GM12878 (cell line): ENCODE results near the gene ZNF284. TPM values are rescaled to one million over a fixed set of nuclear protein-coding genes. Genes with fewer than 3 reads are reported as not detected.

Source experiments
- BMI1 ChIP-seq: fragments of 450-650 bp; IDR thresholded peaks from 2 replicates; pipeline ENCODE4 v1.6.1; 2016; ENCODE audit warnings: mild to moderate bottlenecking, moderate library complexity, borderline replicate concordance
- CEBPB ChIP-seq, 2 experiments: fragments of 150-350 bp in 1 of 2; IDR thresholded peaks; 2 replicates each; pipeline ENCODE4 v1.6.1; 2012 to 2014; ENCODE audit warnings: low read depth in 2 of 2, low read length in 2 of 2, borderline replicate concordance in 1 of 2, inconsistent platforms in 1 of 2
- CREM ChIP-seq: IDR thresholded peaks from 2 replicates; pipeline ENCODE4 v1.6.1; 2014; ENCODE audit warnings: antibody characterized with exemption, low read depth
- GABPA ChIP-seq: IDR thresholded peaks from 2 replicates; pipeline ENCODE4 v1.6.1; 2014; ENCODE audit warnings: antibody characterized with exemption, low read depth, mild to moderate bottlenecking, inconsistent platforms
- IKZF1 ChIP-seq: fragments of 450-650 bp; conservative IDR thresholded peaks from 2 replicates; pipeline ENCODE4 v1.6.1; 2017; ENCODE audit warnings: antibody characterized with exemption, mild to moderate bottlenecking
- KDM1A ChIP-seq: fragments of 200-600 bp; sonication (generic); IDR thresholded peaks from 2 replicates; pipeline ENCODE4 v1.6.1; 2016; ENCODE audit warnings: borderline replicate concordance
- NFYA ChIP-seq: IDR thresholded peaks from 2 replicates; pipeline ENCODE4 v1.6.1; 2011; ENCODE audit warnings: low read depth, mild to moderate bottlenecking, low read length, improper control_type of control experiment, borderline replicate concordance
- NR2C2 ChIP-seq: IDR thresholded peaks from 2 replicates; pipeline ENCODE4 v1.6.1; 2011; ENCODE audit warnings: borderline replicate concordance, low read depth; ENCODE audit not compliant: control insufficient read depth, insufficient read length
- NRF1 ChIP-seq: conservative IDR thresholded peaks from 2 replicates; pipeline ENCODE4 v1.6.1; 2011; ENCODE audit warnings: mild to moderate bottlenecking, low read depth, low read length, improper control_type of control experiment
- POLR2A ChIP-seq: IDR thresholded peaks from 2 replicates; pipeline ENCODE4 v1.6.1; 2011; ENCODE audit warnings: low read depth, mild to moderate bottlenecking, low read length
- POLR2AphosphoS2 ChIP-seq: IDR thresholded peaks from 2 replicates; pipeline ENCODE4 v1.6.1; 2011; ENCODE audit warnings: low read depth, mild to moderate bottlenecking, low read length, improper control_type of control experiment, moderate library complexity
- SMAD1 ChIP-seq: fragments of 450-650 bp; IDR thresholded peaks from 2 replicates; pipeline ENCODE4 v1.6.1; 2018; ENCODE audit warnings: mild to moderate bottlenecking, low read depth; ENCODE audit not compliant: partially characterized antibody
- SREBF2 ChIP-seq: IDR thresholded peaks from 2 replicates; pipeline ENCODE4 v1.6.1; 2012; ENCODE audit warnings: mild to moderate bottlenecking, low read length
- ZNF207 ChIP-seq: fragments of 450-650 bp; IDR thresholded peaks from 2 replicates; pipeline ENCODE4 v1.6.1; 2014; ENCODE audit warnings: antibody characterized with exemption, mild to moderate bottlenecking, borderline replicate concordance
- polyA plus RNA-seq, 11 experiments: library from polyadenylated mRNA; depleted of rRNA in 4 of 11; unstranded in 6 of 11; stranded (reverse) in 5 of 11; fragments of >200 nt; fragmentation: Nextera tagmentation in 4 of 11; fragmentation: Illumina TruSeq in 1 of 11; extraction: Ambion mirVana in 4 of 11; extraction: Trizol in 1 of 11; gene quantifications; 1 replicate in 1 of 11; 2 replicates in 10 of 11; pipeline versions ENCODE4 v1.2.1 to v1.2.3, GENCODE V29; 2011 to 2016; ENCODE audit warnings: inconsistent platforms in 2 of 11, missing spikeins in 2 of 11, low read depth in 1 of 11
- total RNA-seq, 4 experiments: library from RNA; depleted of rRNA in 3 of 4; stranded (reverse); fragments of >200 nt in 3 of 4; fragmentation: Illumina TruSeq in 1 of 4; extraction: Trizol in 1 of 4; gene quantifications; 2 replicates each; pipeline versions ENCODE4 v1.2.1 to v1.2.3, GENCODE V29; 2013 to 2021
- TF ChIP-seq, protein P1 (sequence below): fragments of 450-650 bp; IDR thresholded peaks from 2 replicates; pipeline ENCODE4 v1.6.1; 2016; ENCODE audit warnings: mild to moderate bottlenecking
- TF ChIP-seq, protein P2 (sequence below): IDR thresholded peaks from 2 replicates; pipeline ENCODE4 v1.6.1; 2011; ENCODE audit warnings: borderline replicate concordance, low read depth, mild to moderate bottlenecking, moderate library complexity, low read length; ENCODE audit not compliant: insufficient read depth, poor library complexity, severe bottlenecking
- TF ChIP-seq, protein P3 (sequence below): IDR thresholded peaks from 2 replicates; pipeline ENCODE4 v1.6.1; 2011; ENCODE audit warnings: low read depth, low read length, improper control_type of control experiment, borderline replicate concordance
- TF ChIP-seq, protein P4 (sequence below): fragments of 450-650 bp; IDR thresholded peaks from 2 replicates; pipeline ENCODE4 v1.6.1; 2016; ENCODE audit warnings: mild to moderate bottlenecking, moderate library complexity, borderline replicate concordance

ZNF284 gene
- total and polyA plus RNA-seq, 10 of the 15 experiments (the other 5 are each of a cell fraction or from before 2014, with no cell fraction given), result 0.35 to 1.7 (median 0.60) TPM

DNA sequence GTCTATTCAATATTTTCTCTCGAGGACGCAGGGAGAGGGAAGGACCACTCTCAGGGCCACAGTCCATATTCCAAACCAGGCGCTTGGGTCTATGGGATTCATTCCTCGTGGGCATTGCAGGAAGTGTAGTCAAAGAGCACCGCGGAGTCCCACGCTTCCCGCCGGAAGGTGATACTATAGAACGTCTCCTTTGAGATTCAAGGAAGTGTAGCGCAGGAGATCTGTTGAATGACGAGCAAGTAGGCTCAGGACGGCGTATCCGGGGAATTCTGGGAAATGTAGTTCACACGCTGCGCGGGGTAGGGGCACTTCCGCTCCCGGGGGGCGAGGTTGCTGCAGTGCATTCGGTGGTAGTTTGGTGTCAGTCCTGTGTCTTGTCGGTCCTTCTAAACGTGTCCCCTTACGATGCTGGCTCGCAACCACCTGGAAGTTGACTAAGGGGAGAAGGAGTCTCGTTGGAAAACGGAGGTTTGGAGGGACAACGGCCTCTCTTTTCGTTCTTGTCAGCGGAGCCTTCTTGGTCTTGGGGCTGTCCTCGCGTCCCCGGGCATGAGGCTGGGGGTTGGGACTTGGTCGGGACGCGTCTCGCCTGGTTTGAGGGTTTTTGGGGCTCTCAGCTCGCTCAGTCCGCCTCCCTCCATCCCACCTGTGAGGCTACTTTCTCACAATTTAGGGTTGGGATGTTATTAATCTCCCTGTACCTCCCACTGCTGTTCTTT, at the start of gene ZNF284 (continued):
- TF ChIP-seq IKZF1 (peak; percentile 91), NRF1 (no peak), ZNF207 (no peak), NR2C2 (no peak), KDM1A (no peak), POLR2A (peak; percentile 45; the same call in 1 of the 2 replicates), SREBF2 (no peak), CREM (peak; percentile 86; the same call in 1 of the 2 replicates), POLR2AphosphoS2 (peak; percentile 78), NFYA (no peak), GABPA (peak; percentile 87), SMAD1 (no peak), CEBPB (IDR thresholded peaks at IDR 0.05; ENCODE audit: borderline replicate concordance in 1 of 2, low read depth in 2 of 2, low read length in 2 of 2) (no peak), BMI1 (no peak)
- TF ChIP-seq, protein P1, sequence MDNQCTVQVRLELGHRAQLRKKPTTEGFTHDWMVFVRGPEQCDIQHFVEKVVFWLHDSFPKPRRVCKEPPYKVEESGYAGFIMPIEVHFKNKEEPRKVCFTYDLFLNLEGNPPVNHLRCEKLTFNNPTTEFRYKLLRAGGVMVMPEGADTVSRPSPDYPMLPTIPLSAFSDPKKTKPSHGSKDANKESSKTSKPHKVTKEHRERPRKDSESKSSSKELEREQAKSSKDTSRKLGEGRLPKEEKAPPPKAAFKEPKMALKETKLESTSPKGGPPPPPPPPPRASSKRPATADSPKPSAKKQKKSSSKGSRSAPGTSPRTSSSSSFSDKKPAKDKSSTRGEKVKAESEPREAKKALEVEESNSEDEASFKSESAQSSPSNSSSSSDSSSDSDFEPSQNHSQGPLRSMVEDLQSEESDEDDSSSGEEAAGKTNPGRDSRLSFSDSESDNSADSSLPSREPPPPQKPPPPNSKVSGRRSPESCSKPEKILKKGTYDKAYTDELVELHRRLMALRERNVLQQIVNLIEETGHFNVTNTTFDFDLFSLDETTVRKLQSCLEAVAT, result peak; percentile 90
- TF ChIP-seq, protein P2, sequence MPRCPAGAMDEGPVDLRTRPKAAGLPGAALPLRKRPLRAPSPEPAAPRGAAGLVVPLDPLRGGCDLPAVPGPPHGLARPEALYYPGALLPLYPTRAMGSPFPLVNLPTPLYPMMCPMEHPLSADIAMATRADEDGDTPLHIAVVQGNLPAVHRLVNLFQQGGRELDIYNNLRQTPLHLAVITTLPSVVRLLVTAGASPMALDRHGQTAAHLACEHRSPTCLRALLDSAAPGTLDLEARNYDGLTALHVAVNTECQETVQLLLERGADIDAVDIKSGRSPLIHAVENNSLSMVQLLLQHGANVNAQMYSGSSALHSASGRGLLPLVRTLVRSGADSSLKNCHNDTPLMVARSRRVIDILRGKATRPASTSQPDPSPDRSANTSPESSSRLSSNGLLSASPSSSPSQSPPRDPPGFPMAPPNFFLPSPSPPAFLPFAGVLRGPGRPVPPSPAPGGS, result no peak
- TF ChIP-seq, protein P3, sequence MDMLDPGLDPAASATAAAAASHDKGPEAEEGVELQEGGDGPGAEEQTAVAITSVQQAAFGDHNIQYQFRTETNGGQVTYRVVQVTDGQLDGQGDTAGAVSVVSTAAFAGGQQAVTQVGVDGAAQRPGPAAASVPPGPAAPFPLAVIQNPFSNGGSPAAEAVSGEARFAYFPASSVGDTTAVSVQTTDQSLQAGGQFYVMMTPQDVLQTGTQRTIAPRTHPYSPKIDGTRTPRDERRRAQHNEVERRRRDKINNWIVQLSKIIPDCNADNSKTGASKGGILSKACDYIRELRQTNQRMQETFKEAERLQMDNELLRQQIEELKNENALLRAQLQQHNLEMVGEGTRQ, result no peak
- TF ChIP-seq, protein P4, sequence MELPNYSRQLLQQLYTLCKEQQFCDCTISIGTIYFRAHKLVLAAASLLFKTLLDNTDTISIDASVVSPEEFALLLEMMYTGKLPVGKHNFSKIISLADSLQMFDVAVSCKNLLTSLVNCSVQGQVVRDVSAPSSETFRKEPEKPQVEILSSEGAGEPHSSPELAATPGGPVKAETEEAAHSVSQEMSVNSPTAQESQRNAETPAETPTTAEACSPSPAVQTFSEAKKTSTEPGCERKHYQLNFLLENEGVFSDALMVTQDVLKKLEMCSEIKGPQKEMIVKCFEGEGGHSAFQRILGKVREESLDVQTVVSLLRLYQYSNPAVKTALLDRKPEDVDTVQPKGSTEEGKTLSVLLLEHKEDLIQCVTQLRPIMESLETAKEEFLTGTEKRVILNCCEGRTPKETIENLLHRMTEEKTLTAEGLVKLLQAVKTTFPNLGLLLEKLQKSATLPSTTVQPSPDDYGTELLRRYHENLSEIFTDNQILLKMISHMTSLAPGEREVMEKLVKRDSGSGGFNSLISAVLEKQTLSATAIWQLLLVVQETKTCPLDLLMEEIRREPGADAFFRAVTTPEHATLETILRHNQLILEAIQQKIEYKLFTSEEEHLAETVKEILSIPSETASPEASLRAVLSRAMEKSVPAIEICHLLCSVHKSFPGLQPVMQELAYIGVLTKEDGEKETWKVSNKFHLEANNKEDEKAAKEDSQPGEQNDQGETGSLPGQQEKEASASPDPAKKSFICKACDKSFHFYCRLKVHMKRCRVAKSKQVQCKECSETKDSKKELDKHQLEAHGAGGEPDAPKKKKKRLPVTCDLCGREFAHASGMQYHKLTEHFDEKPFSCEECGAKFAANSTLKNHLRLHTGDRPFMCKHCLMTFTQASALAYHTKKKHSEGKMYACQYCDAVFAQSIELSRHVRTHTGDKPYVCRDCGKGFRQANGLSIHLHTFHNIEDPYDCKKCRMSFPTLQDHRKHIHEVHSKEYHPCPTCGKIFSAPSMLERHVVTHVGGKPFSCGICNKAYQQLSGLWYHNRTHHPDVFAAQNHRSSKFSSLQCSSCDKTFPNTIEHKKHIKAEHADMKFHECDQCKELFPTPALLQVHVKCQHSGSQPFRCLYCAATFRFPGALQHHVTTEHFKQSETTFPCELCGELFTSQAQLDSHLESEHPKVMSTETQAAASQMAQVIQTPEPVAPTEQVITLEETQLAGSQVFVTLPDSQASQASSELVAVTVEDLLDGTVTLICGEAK, result peak; percentile 91
